HepG2 (cell line): ENCODE measurements around the gene SMARCAD1. TPM values are rescaled to one million over a fixed set of nuclear protein-coding genes. Genes with fewer than 3 reads are reported as not detected.
A peak's percentile ranks its signal among the peaks of the same experiment; 100 is the strongest.

Experiments
- ATAC-seq: fragments of 200-7000 bp; cut with Tn5 transposase; 3 replicates; pipeline ENCODE4 v1.9.1; 2020; ENCODE audit warnings: mild to moderate bottlenecking, moderate library complexity
- BruUV-seq: library from RNA; stranded (reverse); fragments of 400-500 nt; replicated peaks from 2 replicates; lab custom pipeline; 2021; lab: Mats Ljungman, UMichigan
- CTCF ChIA-PET: fragments of 300-600 bp; formaldehyde crosslinking; extraction: SDS; loops from one replicate; lab custom pipeline; 2021; ENCODE audit warnings: low total read pairs, inconsistent platforms, low intra/inter-chr PET ratio; lab: Yijun Ruan, JAX
- POLR2A ChIA-PET: fragments of 350-600 bp; sonication (Branson Sonifier 250); formaldehyde crosslinking; loops from one replicate; lab custom pipeline; 2020; ENCODE audit warnings: antibody characterized with exemption, inconsistent platforms; lab: Yijun Ruan, JAX
- DNase-seq: peaks from one replicate; pipeline ENCODE4 v3.0.0-alpha.2; 2015; ENCODE audit warnings: low spot score
- FAIRE-seq: peaks from 3 replicates; lab custom pipeline; 2011; peaks lifted over from hg19 to GRCh38; lab: Jason Lieb, UNC
- H2AFZ ChIP-seq: one replicate; pipeline ENCODE4 v1.6.1; 2011; ENCODE audit warnings: low read length, inconsistent platforms
- H3K27ac ChIP-seq: fragments of 300-600 bp; 3 replicates; pipeline ENCODE4 v1.8.0; 2011; ENCODE audit warnings: mixed run types, mild to moderate bottlenecking, mixed read lengths, low read length, inconsistent platforms; ENCODE audit not compliant: insufficient read depth; ENCODE audit errors: extremely low read length
- H3K27me3 ChIP-seq, 2 experiments: fragments of 200-600 bp in 1 of 2; 2 replicates in 1 of 2; 3 replicates in 1 of 2; pipeline versions ENCODE4 v1.6.0 to v1.8.0; 2011; ENCODE audit warnings: low read length in 2 of 2, mild to moderate bottlenecking in 2 of 2, moderate library complexity in 2 of 2, inconsistent platforms in 1 of 2; ENCODE audit not compliant: insufficient read depth in 2 of 2, control insufficient read depth in 1 of 2
- H3K36me3 ChIP-seq, 2 experiments: fragments of 200-600 bp in 1 of 2; replicated peaks in 1 of 2; 2 replicates in 1 of 2; 3 replicates in 1 of 2; pipeline versions ENCODE4 v1.5.1 to v1.8.0; 2011; ENCODE audit warnings: low read length in 2 of 2, inconsistent platforms in 1 of 2; ENCODE audit not compliant: insufficient read depth in 2 of 2, control insufficient read depth in 1 of 2
- H3K4me1 ChIP-seq: 2 replicates; pipeline ENCODE4 v1.5.1; 2012; ENCODE audit warnings: low read length, inconsistent platforms; ENCODE audit not compliant: insufficient read depth
- H3K4me2 ChIP-seq: 2 replicates; pipeline ENCODE4 v1.6.0; 2011; ENCODE audit warnings: low read depth, low read length, inconsistent platforms
- H3K4me3 ChIP-seq, 3 experiments: fragments of 200-600 bp in 1 of 3; sonication (generic), shearing (Covaris generic) in 1 of 3; replicated peaks in 1 of 3; 2 replicates each; pipeline ENCODE4 v1.5.1; 2011 to 2016; ENCODE audit warnings: low read length in 3 of 3, inconsistent platforms in 2 of 3, low read depth in 2 of 3, mild to moderate bottlenecking in 2 of 3, control low read depth in 1 of 3, mixed read lengths in 1 of 3; ENCODE audit not compliant: insufficient read depth in 1 of 3
- H3K79me2 ChIP-seq: one replicate; pipeline ENCODE4 v1.6.1; 2011; ENCODE audit warnings: low read length, inconsistent platforms; ENCODE audit not compliant: insufficient read depth
- H3K9ac ChIP-seq: 2 replicates; pipeline ENCODE4 v1.6.0; 2011; ENCODE audit warnings: mild to moderate bottlenecking, low read depth, low read length, inconsistent platforms; ENCODE audit not compliant: insufficient read depth
- H3K9me3 ChIP-seq: 2 replicates; pipeline ENCODE4 v1.5.1; 2012; ENCODE audit warnings: mild to moderate bottlenecking, low read length
- H4K20me1 ChIP-seq: 2 replicates; pipeline ENCODE4 v1.6.0; 2011; ENCODE audit warnings: inconsistent platforms, mild to moderate bottlenecking, low read length, moderate library complexity; ENCODE audit not compliant: insufficient read depth
- AFF4 ChIP-seq: sonication (generic); formaldehyde crosslinking; IDR thresholded peaks from 2 replicates; pipeline ENCODE4 v1.4.0; 2020; ENCODE audit warnings: missing genetic modification reagents
- CEBPB ChIP-seq: IDR thresholded peaks from 2 replicates; pipeline ENCODE4 v1.6.1; 2011; ENCODE audit warnings: low read depth, low read length, improper control_type of control experiment, borderline replicate concordance
- FOXA1 ChIP-seq, 2 experiments: fragments of 450-650 bp in 1 of 2; sonication (generic) in 1 of 2; formaldehyde crosslinking in 1 of 2; IDR thresholded peaks; 2 replicates each; pipeline versions ENCODE4 v1.4.0 to v1.6.1; 2016 to 2020; ENCODE audit warnings: missing genetic modification reagents in 1 of 2
- GABPA ChIP-seq, 2 experiments: IDR thresholded peaks; 2 replicates each; pipeline ENCODE4 v1.6.1; 2011 to 2016; ENCODE audit warnings: low read depth in 2 of 2, low read length in 1 of 2, missing biosample characterization in 1 of 2, missing genetic modification characterization in 1 of 2
- KAT8 ChIP-seq: IDR thresholded peaks from 2 replicates; pipeline ENCODE4 v1.6.1; 2016; ENCODE audit warnings: missing genetic modification reagents, missing compliant biosample characterization
- MIER2 ChIP-seq: IDR thresholded peaks from 2 replicates; pipeline ENCODE4 v1.6.1; 2016; ENCODE audit warnings: missing biosample characterization, missing genetic modification reagents
- MTF2 ChIP-seq: sonication (generic); formaldehyde crosslinking; IDR thresholded peaks from 2 replicates; pipeline ENCODE4 v1.5.0; 2020; ENCODE audit warnings: missing genetic modification reagents, borderline replicate concordance
- MYNN ChIP-seq: sonication (generic); formaldehyde crosslinking; IDR thresholded peaks from 2 replicates; pipeline ENCODE4 v1.4.0; 2020; ENCODE audit warnings: mild to moderate bottlenecking, low read depth, missing genetic modification reagents
- NCOA5 ChIP-seq: sonication (generic); formaldehyde crosslinking; IDR thresholded peaks from 2 replicates; pipeline ENCODE4 v1.4.0; 2020; ENCODE audit warnings: missing genetic modification reagents
- RNF219 ChIP-seq: sonication (generic); formaldehyde crosslinking; IDR thresholded peaks from 2 replicates; pipeline ENCODE4 v1.5.0; 2020; ENCODE audit warnings: mild to moderate bottlenecking, missing genetic modification reagents
- SP140L ChIP-seq: sonication (generic); formaldehyde crosslinking; IDR thresholded peaks from 2 replicates; pipeline ENCODE4 v1.4.0; 2020; ENCODE audit warnings: missing genetic modification reagents, borderline replicate concordance
- ZBTB38 ChIP-seq: sonication (generic); formaldehyde crosslinking; IDR thresholded peaks from 2 replicates; pipeline ENCODE4 v1.5.1; 2020; ENCODE audit warnings: mild to moderate bottlenecking, missing genetic modification reagents
- ZKSCAN5 ChIP-seq: sonication (generic); formaldehyde crosslinking; IDR thresholded peaks from 2 replicates; pipeline ENCODE4 v1.5.1; 2020; ENCODE audit warnings: mild to moderate bottlenecking, missing genetic modification reagents
- ZNF124 ChIP-seq: sonication (generic); formaldehyde crosslinking; IDR thresholded peaks from 2 replicates; pipeline ENCODE4 v1.4.0; 2020; ENCODE audit warnings: missing genetic modification reagents
- WGBS: methylation state at CpG from one replicate; pipeline ENCODE4 v1.1.6; 2017; ENCODE audit warnings: low lambda C conversion rate; 5-methylcytosine and 5-hydroxymethylcytosine counted together
- in situ Hi-C: cut with HindIII; loops from 2 replicates; pipeline ENCODE4 v1.10.0; 2017; ENCODE audit warnings: low pct_unique_long_range_greater_than_20kb; ENCODE audit not compliant: extremely low pct_ligation_motif_present
- intact Hi-C: fragments of 100-400 bp; cut with micrococcal nuclease; formaldehyde crosslinking; loops from one replicate; pipeline ENCODE4 v1.10.0; 2022; ENCODE audit not compliant: unreplicated experiment
- polyA plus RNA-seq, 8 experiments: library from polyadenylated mRNA; depleted of rRNA in 3 of 8; stranded (reverse) in 7 of 8; unstranded in 1 of 8; fragments of >200 nt; fragmentation: Illumina TruSeq in 4 of 8; extraction: Trizol in 4 of 8; gene quantifications; 2 replicates each; pipeline versions ENCODE4 v1.2.1 to v1.2.3, GENCODE V29; 2011 to 2016; ENCODE audit warnings: low read depth in 4 of 8, missing spikeins in 1 of 8, mixed read lengths in 1 of 8; ENCODE audit not compliant: insufficient read depth in 1 of 8
- total RNA-seq, 5 experiments: library from RNA; depleted of rRNA; stranded (reverse); fragments of >200 nt; fragmentation: Illumina TruSeq; extraction: Trizol; gene quantifications; 2 replicates each; pipeline ENCODE4 v1.2.3, GENCODE V29; 2016; ENCODE audit warnings: low read depth in 1 of 5

Gene SMARCAD1
- total and polyA plus RNA-seq, 2 of the 13 experiments (the other 11 are each of a cell fraction or from before 2014, with no cell fraction given) = 18.2 to 35.9 TPM

GRCh38 chr4:94171616-94172015 lies 36.0 kb upstream of the SMARCAD1 start:
- in situ Hi-C loops = no loop called here
- no peaks in the 10 kb centered on the region for H3K4me1 ChIP-seq
- no peaks in the 10 kb centered on the region for H3K27me3 ChIP-seq
- FAIRE-seq (no peak), DNase-seq (no peak), ATAC-seq (no peak)
- H2AFZ ChIP-seq = no peak overlapping the region
- no peak overlapping the region for H3K27ac ChIP-seq
- ChIA-PET CTCF (no interaction called here), POLR2A (no interaction called here)
- no peaks in the 10 kb centered on the region for H3K36me3 ChIP-seq
- no peaks in the 10 kb centered on the region for H3K79me2 ChIP-seq
- 8% methylated on average over 4 of the region's 4 CpGs for WGBS
- H3K4me2 ChIP-seq = no peak overlapping the region
- H3K9me3 ChIP-seq = no peaks in the 10 kb centered on the region
- no TSS peak for BruUV-seq
- no peaks in the 10 kb centered on the region for H4K20me1 ChIP-seq
- H3K4me3 ChIP-seq = no peak overlapping the region
- TF ChIP-seq AFF4 (CRISPR knock-in tag) (no peak), GABPA (IDR thresholded peaks at IDR 0.05; ENCODE audit: low read depth, low read length) (no peak), GABPA (CRISPR knock-in tag; IDR thresholded peaks at IDR 0.05; ENCODE audit: low read depth) (peak; percentile 22; the same call in 1 of the 2 replicates), CEBPB (0 out of 2 replicates have a peak, but pooled peaks have one; percentile 36), SP140L (CRISPR knock-in tag) (no peak), MIER2 (CRISPR knock-in tag) (no peak), FOXA1 (IDR thresholded peaks at IDR 0.05) (no peak), FOXA1 (CRISPR knock-in tag; IDR thresholded peaks at IDR 0.05) (no peak), KAT8 (CRISPR knock-in tag) (no peak), MTF2 (CRISPR knock-in tag) (no peak), MYNN (CRISPR knock-in tag) (no peak), RNF219 (CRISPR knock-in tag) (no peak), ZNF124 (no peak), NCOA5 (CRISPR knock-in tag) (no peak), ZKSCAN5 (CRISPR knock-in tag) (no peak), ZBTB38 (CRISPR knock-in tag) (no peak)
- no peak overlapping the region for H3K9ac ChIP-seq
- intact Hi-C loops = no loop called here
